HG03354 (cell line): ENCODE measurements around the gene DHX35.

Experiments used
- ATAC-seq: cut with Tn5 transposase; IDR thresholded peaks from one replicate; pipeline ENCODE4 v1.9.1; 2021; ENCODE audit warnings: mild to moderate bottlenecking; ENCODE audit not compliant: unreplicated experiment, poor library complexity, severe bottlenecking

DHX35 gene, protein sequence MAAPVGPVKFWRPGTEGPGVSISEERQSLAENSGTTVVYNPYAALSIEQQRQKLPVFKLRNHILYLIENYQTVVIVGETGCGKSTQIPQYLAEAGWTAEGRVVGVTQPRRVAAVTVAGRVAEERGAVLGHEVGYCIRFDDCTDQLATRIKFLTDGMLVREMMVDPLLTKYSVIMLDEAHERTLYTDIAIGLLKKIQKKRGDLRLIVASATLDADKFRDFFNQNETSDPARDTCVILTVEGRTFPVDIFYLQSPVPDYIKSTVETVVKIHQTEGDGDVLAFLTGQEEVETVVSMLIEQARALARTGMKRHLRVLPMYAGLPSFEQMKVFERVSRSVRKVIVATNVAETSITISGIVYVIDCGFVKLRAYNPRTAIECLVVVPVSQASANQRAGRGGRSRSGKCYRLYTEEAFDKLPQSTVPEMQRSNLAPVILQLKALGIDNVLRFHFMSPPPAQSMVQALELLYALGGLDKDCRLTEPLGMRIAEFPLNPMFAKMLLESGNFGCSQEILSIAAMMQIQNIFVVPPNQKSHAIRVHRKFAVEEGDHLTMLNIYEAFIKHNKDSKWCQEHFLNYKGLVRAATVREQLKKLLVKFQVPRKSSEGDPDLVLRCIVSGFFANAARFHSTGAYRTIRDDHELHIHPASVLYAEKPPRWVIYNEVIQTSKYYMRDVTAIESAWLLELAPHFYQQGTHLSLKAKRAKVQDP

GRCh38 chr20:38962044-38962927 lies at the start of gene DHX35:
Gene DHX35, plus strand, starts transcription at chr20:38962344. Its CDS starts 24 bp downstream, at chr20:38962368.
- peak; percentile 97 for ATAC-seq

DNA sequence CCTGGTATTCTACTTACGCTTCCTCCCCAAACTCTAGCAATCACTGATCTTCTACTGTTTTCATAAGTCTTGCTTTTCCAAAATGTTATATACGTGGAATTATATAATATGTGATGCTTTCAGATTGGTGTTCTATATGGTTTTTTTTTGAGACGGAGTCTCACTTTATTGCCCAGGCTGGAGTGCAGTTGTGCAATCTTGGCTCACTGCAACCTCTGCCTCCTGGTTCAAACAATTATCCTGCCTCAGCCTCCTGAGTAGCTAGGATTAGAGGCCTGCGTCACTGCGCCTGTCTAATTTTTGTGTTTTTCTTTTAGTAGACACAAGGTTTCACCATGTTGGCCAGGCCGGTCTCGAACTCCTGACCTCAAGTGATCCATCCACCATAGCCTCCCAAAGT lies 46.8 kb upstream of the DHX35 start:
- ATAC-seq = no peak

GRCh38 chr20:38917657-38918056 lies 44.5 kb upstream of the DHX35 start:
- ATAC-seq = no peak

DNA sequence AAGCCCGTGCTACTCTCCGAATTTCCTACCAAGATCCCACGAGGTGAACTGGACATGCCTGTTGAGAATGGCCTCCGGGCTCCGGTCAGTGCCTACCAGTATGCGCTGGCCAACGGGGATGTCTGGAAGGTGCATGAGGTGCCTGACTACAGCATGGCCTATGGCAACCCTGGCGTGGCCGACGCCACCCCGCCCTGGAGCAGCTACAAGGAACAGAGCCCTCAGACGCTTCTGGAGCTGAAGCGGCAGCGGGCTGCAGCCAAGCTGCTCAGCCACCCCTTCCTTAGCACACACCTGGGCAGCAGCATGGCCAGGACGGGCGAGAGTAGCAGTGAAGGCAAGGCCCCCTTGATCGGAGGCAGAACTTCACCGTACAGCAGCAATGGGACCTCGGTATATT lies 44.0 kb upstream of the DHX35 start:
- ATAC-seq = no peak

DNA sequence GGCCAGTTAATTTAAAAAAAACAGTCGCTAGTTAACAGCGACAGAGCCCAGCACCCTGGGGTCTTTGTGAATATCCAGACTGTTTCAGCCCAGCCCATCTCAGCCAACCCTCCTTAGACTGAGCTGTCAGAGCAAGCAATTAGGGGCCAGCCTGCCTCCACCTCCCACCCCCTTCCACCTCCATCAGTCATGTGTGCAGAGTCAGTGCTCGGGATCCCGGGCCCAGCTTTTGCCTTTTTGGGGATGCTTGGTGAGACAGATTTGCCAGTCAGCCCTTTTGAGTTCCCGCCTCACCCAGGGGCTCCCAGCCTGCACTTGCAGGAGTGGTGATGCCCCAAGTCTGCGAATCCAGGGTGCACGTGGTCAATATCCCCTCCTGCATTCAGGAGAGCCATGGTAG lies 42.5 kb upstream of the DHX35 start:
- ATAC-seq = no peak

- ATAC-seq = no peak
Observed at GRCh38 chr20:38920411-38920810, 41.7 kb upstream of the DHX35 start.

GRCh38 chr20:38920851-38921250 lies 41.3 kb upstream of the DHX35 start:
- no peak for ATAC-seq

GRCh38 chr20:38924718-38925117 lies 37.4 kb upstream of the DHX35 start:
- no peak for ATAC-seq

GRCh38 chr20:38926142-38926933 lies 35.8 kb upstream of the DHX35 start, which contains the start of gene FAM83D:
Gene FAM83D, plus strand, starts transcription at chr20:38926417. Its CDS starts 26 bp downstream, at chr20:38926443.
- ATAC-seq = peak; percentile 95

GRCh38 chr20:38926934-38927616 lies 35.1 kb upstream of the DHX35 start:
- ATAC-seq = peak; percentile 17

GRCh38 chr20:38927902-38928578 lies 34.1 kb upstream of the DHX35 start:
- no peak for ATAC-seq

DNA sequence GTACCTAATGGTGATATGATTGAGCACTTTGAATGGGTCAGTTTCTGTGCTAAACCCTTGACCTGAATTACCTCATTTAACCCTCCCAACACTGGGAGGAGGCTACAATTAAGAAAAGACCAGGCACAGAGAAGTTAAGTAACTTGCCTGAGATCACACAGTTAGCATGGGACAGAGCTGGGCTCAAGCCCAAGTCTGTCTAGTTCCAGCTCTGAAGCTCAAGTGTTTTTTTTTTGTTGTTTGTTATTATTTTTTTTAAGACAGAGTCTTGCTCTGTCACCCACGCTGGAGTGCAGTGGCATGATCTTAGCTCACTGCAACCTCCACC lies 31.9 kb upstream of the DHX35 start:
- ATAC-seq = no peak

DNA sequence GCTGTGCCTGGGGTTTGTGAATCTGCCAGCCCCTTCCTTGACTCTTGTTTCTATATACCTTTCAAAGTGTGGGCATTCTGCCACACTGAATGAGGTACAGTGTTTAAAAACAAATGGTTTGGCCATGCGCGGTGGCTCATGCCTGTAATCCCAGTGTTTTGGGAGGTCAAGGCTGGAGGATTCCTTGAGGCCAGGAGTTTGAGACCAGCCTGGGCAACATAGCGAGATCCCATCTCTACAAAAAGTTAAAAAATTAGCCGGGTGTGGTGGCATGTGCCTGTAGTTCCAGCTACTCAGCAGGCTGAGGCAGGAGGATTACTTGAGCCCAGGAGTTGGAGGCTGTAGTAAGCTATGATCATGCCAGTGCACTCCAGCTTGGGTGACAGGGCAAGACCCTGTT lies 30.2 kb upstream of the DHX35 start:
- no peak for ATAC-seq

DNA sequence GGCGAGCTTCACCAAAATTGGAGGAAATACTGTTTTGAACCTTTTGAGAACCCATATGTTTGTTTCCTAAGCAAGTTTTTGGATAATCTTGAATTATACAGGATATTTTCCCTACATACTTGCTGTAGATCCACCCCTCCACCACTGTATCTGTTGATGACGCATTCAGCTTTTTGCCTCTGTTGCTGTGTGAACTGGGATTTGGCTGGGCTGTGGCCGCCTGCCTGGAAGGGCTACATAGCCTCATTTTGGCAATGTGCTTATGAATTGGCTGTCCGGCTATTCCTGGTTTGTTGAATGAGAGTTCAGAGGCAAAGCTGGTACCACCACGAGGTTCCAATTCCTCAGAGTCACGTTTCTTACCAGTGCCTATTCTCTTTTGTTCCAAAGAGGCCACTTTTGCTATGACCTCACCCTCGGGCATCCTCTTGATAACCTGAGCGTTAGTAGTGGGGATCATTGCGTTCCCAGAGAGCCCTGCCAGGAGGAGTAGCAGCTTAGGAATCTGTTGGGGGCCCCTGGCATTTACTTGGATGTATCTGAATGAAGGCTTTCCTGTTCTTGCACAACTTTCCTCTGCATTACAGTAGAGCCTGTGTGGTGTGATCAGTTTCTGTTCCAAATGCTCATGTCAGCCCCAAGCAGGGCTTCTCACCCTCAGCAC lies 29.6 kb upstream of the DHX35 start:
- ATAC-seq = no peak

- ATAC-seq = no peak
Observed at GRCh38 chr20:38934530-38934929, 27.6 kb upstream of the DHX35 start.

DNA sequence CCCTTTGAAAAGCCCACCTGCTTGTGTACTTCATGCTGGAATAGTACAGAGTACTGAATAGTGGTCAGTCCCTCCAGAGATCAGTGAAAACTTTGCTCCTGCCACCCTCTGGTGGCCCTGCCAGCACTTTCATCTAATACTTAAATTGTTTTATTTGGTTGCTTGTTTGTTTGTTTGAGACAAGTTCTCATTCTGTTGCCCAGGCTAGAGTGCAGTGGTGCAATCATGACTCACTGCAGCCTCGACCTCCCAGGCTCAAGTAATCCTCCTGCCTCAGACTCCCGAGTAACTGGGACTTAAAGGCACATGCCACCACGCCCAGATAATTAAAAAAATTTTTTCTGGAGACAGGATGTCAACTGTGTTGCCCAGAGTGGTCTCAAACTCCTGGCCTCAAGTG lies 26.9 kb upstream of the DHX35 start:
- no peak for ATAC-seq

GRCh38 chr20:38935967-38936407 lies 26.2 kb upstream of the DHX35 start:
- ATAC-seq = no peak

DNA sequence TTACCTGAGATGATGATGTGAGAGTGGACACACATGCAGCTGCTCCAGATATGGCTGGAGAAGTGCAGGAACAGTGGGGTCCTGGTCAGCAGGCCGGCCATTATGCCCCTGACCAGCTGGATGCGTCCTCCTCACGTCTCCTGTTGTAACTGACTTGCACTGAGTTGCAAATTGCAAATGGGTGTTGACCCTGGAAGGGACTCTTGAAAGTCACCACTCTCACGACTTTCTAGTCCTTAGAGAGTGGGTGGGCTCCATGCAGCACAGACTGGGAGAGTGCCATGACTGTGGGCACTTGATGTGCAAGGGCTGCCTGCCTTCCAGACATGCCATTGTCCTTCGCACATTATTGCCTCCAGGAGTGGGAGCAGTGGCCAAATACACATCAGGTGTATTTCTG lies 25.1 kb upstream of the DHX35 start:
- no peak for ATAC-seq
